Smooth muscle cell (in vitro differentiated cells): ENCODE measurements around the gene MXI1. TPM values are rescaled to one million over a fixed set of nuclear protein-coding genes. Genes with fewer than 3 reads are reported as not detected.

Experiments used
- DNase-seq: peaks from one replicate; lab custom pipeline; 2025; ENCODE audit not compliant: unreplicated experiment; lab: John Stamatoyannopoulos, UW
- H2AFZ ChIP-seq: fragments of 200-600 bp; sonication (generic); 2 replicates; pipeline ENCODE4 v1.6.0; 2016; ENCODE audit warnings: antibody characterized with exemption, low read depth, mild to moderate bottlenecking
- H3F3A ChIP-seq: fragments of 200-600 bp; sonication (generic); 2 replicates; pipeline ENCODE4 v1.6.0; 2017; ENCODE audit warnings: antibody characterized with exemption, low read depth
- H3K27ac ChIP-seq: fragments of 200-600 bp; sonication (generic); 2 replicates; pipeline ENCODE4 v1.5.1; 2016; ENCODE audit warnings: low read depth, mild to moderate bottlenecking
- H3K27me3 ChIP-seq: fragments of 200-600 bp; sonication (generic); 2 replicates; pipeline ENCODE4 v1.6.1; 2016; ENCODE audit warnings: low read depth, mild to moderate bottlenecking
- H3K36me3 ChIP-seq: fragments of 200-600 bp; sonication (generic); 2 replicates; pipeline ENCODE4 v1.5.1; 2016; ENCODE audit warnings: low read depth
- H3K4me1 ChIP-seq: fragments of 200-600 bp; sonication (generic); 2 replicates; pipeline ENCODE4 v1.5.1; 2016; ENCODE audit warnings: low read depth
- H3K4me2 ChIP-seq: fragments of 200-600 bp; sonication (generic); 2 replicates; pipeline ENCODE4 v1.6.0; 2016; ENCODE audit warnings: mild to moderate bottlenecking
- H3K4me3 ChIP-seq: fragments of 200-600 bp; sonication (generic); 2 replicates; pipeline ENCODE4 v1.5.1; 2016; ENCODE audit warnings: mild to moderate bottlenecking
- H3K79me2 ChIP-seq: fragments of 200-600 bp; sonication (generic); 2 replicates; pipeline ENCODE4 v1.6.0; 2016; ENCODE audit warnings: low read depth, mild to moderate bottlenecking
- H3K9ac ChIP-seq: fragments of 200-600 bp; sonication (generic); 2 replicates; pipeline ENCODE4 v1.6.0; 2016; ENCODE audit warnings: low read depth
- H3K9me3 ChIP-seq: fragments of 200-600 bp; sonication (generic); replicated peaks from 2 replicates; pipeline ENCODE4 v1.5.1; 2016; ENCODE audit warnings: low read depth
- H4K20me1 ChIP-seq: fragments of 200-600 bp; sonication (generic); 2 replicates; pipeline ENCODE4 v1.6.0; 2016; ENCODE audit warnings: low read depth
- WGBS: methylation state at CpG from one replicate; pipeline ENCODE4 v1.1.7; 2016; ENCODE audit warnings: low lambda C conversion rate; 5-methylcytosine and 5-hydroxymethylcytosine counted together
- polyA plus RNA-seq: library from polyadenylated mRNA; unstranded; fragments of >200 nt; fragmentation: Nextera tagmentation; extraction: Ambion mirVana; gene quantifications from 2 replicates; pipeline ENCODE4 v1.2.1, GENCODE V29; 2016
- total RNA-seq: library from RNA; depleted of rRNA; stranded (reverse); fragments of >200 nt; gene quantifications from 2 replicates; pipeline ENCODE4 v1.2.3, GENCODE V29; 2014
- TF ChIP-seq, protein P1 (sequence below): fragments of 200-600 bp; sonication (generic); IDR thresholded peaks from 2 replicates; pipeline ENCODE4 v1.5.1; 2017; ENCODE audit warnings: borderline replicate concordance, mild to moderate bottlenecking, antibody characterized with exemption; ENCODE audit not compliant: insufficient read depth, poor library complexity, severe bottlenecking

MXI1 gene
- total and polyA plus RNA-seq, 2 experiments from 2014 or later = 35.9 to 52.3 TPM

DNA sequence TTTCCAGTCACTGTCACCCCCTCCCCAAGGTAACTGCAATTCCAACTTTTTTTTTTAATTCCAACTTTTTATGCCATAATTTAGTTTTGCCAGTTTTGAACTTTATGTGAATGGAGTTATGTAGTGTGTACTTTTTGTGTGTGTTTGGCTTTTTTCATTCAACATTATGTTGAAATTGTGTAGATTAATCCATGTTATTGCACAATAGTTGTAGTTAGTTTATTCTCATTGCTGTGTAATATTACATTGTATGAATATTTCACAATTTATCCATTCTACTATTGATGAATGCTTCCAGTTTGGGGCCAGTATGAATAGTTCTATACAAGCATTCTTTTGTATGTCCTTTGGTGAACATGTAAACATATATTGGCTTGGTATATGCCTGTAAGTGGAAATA is 32.5 kb downstream of the MXI1 start:
- Histone ChIP-seq H3K4me2 (no peak overlapping the region), H3K27me3 (no peaks in the 10 kb centered on the region), H3F3A (no peaks in the 10 kb centered on the region), H3K9me3 (no peaks in the 10 kb centered on the region), H3K9ac (no peak overlapping the region), H3K79me2 (peaks cover 12% of the 10 kb centered on the region), H3K27ac (no peak overlapping the region), H3K4me3 (no peak overlapping the region), H4K20me1 (peaks cover 95% of the 10 kb centered on the region), H2AFZ (no peak overlapping the region), H3K4me1 (peaks cover 9% of the 10 kb centered on the region), H3K36me3 (no peaks in the 10 kb centered on the region)
- TF ChIP-seq, protein P1, sequence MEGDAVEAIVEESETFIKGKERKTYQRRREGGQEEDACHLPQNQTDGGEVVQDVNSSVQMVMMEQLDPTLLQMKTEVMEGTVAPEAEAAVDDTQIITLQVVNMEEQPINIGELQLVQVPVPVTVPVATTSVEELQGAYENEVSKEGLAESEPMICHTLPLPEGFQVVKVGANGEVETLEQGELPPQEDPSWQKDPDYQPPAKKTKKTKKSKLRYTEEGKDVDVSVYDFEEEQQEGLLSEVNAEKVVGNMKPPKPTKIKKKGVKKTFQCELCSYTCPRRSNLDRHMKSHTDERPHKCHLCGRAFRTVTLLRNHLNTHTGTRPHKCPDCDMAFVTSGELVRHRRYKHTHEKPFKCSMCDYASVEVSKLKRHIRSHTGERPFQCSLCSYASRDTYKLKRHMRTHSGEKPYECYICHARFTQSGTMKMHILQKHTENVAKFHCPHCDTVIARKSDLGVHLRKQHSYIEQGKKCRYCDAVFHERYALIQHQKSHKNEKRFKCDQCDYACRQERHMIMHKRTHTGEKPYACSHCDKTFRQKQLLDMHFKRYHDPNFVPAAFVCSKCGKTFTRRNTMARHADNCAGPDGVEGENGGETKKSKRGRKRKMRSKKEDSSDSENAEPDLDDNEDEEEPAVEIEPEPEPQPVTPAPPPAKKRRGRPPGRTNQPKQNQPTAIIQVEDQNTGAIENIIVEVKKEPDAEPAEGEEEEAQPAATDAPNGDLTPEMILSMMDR = no peak
- DNase-seq = no peak

DNA sequence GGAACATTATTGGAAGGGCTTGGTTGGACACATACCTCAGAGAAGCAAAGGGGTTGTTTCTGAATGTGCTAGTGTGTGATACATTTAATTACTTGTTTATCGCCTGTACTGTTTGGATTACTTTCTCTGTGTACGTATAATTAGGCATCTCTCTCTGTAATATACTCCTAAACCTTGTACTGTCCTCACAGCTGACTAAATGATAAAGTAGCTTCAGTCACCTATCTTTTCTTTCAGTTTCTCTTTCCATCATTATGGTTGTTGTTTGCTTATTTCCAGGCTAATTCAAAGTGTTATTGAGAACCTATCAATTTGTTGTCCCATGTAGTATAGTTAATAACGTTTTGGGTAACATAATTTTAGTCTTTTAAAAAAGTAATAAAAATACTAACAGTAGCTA is 34.0 kb downstream of the MXI1 start:
- no peak overlapping the region for H3K4me3 ChIP-seq
- 69% methylated on average over 3 of the region's 3 CpGs for WGBS
- H3K9me3 ChIP-seq = no peaks in the 10 kb centered on the region
- no peak for DNase-seq
- H3K9ac ChIP-seq = no peak overlapping the region
- H3K27ac ChIP-seq = no peak overlapping the region
- H3K79me2 ChIP-seq = peaks cover 12% of the 10 kb centered on the region
- H2AFZ ChIP-seq = no peak overlapping the region
- no peak overlapping the region for H3K4me2 ChIP-seq
- TF ChIP-seq, protein P1 = no peak
- no peaks in the 10 kb centered on the region for H3F3A ChIP-seq
- no peaks in the 10 kb centered on the region for H3K27me3 ChIP-seq
- H3K4me1 ChIP-seq = peaks cover 9% of the 10 kb centered on the region
- H3K36me3 ChIP-seq = no peaks in the 10 kb centered on the region
- peaks cover 89% of the 10 kb centered on the region for H4K20me1 ChIP-seq

DNA sequence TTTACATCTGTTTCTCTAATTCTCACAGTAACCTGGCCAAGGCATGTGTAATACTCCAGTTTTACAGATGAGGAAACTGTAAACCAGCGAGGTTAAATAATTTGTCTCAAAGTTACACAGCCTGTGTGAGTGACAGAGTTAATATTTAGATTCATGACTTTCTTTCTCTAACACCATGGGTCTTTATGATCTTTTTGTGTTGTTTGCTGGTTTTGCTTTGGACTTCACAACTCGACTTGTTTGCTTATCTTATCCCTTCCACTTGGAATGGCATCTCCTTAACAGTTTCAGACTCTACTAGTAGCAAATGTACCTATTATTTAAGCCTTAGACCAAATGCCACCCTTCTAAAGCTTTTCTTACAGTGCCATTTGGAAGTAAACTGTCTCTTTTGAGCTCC is 34.4 kb downstream of the MXI1 start:
- Histone ChIP-seq H3K27ac (no peak overlapping the region), H4K20me1 (peaks cover 84% of the 10 kb centered on the region), H3K4me2 (no peak overlapping the region), H3K4me3 (no peak overlapping the region), H3K36me3 (no peaks in the 10 kb centered on the region), H3K4me1 (peaks cover 9% of the 10 kb centered on the region), H3K9ac (no peak overlapping the region), H2AFZ (no peak overlapping the region), H3K27me3 (no peaks in the 10 kb centered on the region), H3K79me2 (peaks cover 12% of the 10 kb centered on the region), H3K9me3 (no peaks in the 10 kb centered on the region), H3F3A (no peaks in the 10 kb centered on the region)
- TF ChIP-seq, protein P1 = no peak
- DNase-seq = no peak
- WGBS = 81% methylated on average over 2 of the region's 2 CpGs

DNA sequence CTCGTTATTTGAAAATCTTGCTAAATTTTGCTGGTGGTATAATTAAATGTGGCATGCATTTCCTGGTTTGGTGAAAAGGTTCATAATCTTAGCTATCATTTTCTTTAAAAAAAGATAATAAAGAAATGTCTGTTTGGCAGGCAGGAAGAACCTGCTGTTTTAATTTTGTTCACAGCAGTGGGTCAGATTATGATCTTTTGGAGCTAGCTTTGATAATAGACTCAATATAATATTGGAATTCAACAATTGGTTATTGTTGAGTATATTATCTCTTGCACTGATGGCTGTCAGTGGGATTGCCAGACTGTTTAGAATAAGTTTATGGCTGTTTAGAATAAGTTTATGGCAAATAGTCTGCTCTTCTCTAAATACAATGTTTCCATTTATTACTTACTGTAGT is 35.1 kb downstream of the MXI1 start:
- WGBS = 97% methylated on average over 1 of the region's 1 CpG
- no peak overlapping the region for H3K4me2 ChIP-seq

More for the DNA sequence above, 35.1 kb downstream of the MXI1 start:
- H3K79me2 ChIP-seq = peaks cover 12% of the 10 kb centered on the region
- H3K4me3 ChIP-seq = no peak overlapping the region
- H3K9me3 ChIP-seq = no peaks in the 10 kb centered on the region
- no peaks in the 10 kb centered on the region for H3K27me3 ChIP-seq
- H2AFZ ChIP-seq = no peak overlapping the region
- H3K9ac ChIP-seq = no peak overlapping the region
- no peaks in the 10 kb centered on the region for H3K36me3 ChIP-seq
- no peak for DNase-seq
- TF ChIP-seq, protein P1 = no peak
- H3K4me1 ChIP-seq = peaks cover 9% of the 10 kb centered on the region
- peaks cover 78% of the 10 kb centered on the region for H4K20me1 ChIP-seq
- H3F3A ChIP-seq = no peaks in the 10 kb centered on the region
- no peak overlapping the region for H3K27ac ChIP-seq
